Stomach (tissue), 4 donors: Measurements from ENCODE around the gene LCN10.

ENCODE experiments used
- CTCF ChIP-seq, 7 experiments: fragments of 450-650 bp in 4 of 7; fragments of 200-600 bp in 3 of 7; sonication (generic) in 3 of 7; IDR thresholded peaks; one replicate each; pipeline ENCODE4 v1.5.1; 2016 to 2019; ENCODE audit warnings: antibody characterized with exemption in 7 of 7, control low read depth in 2 of 7, mild to moderate bottlenecking in 1 of 7
- POLR2A ChIP-seq, 4 donors: fragments of 450-650 bp; IDR thresholded peaks; one replicate each; pipeline ENCODE4 v1.6.1; 2016; ENCODE audit warnings: antibody characterized with exemption in 4 of 4, control low read depth in 2 of 4, mild to moderate bottlenecking in 1 of 4, moderate library complexity in 1 of 4
- POLR2AphosphoS5 ChIP-seq, 3 donors: sonication (generic); formaldehyde crosslinking; IDR thresholded peaks; one replicate each; pipeline ENCODE4 v1.6.1; 2016; ENCODE audit warnings: antibody characterized with exemption in 3 of 3

GRCh38 chr9:136711751-136712689, 30.7 kb downstream of the LCN10 start, which contains the start of gene DIPK1B:
- no peak for TF ChIP-seq CTCF (IDR thresholded peaks at IDR 0.05)
- no peak for TF ChIP-seq POLR2AphosphoS5 (IDR thresholded peaks at IDR 0.05)
- TF ChIP-seq POLR2A (IDR thresholded peaks at IDR 0.05): no peak
